ENCODE results near the gene GHR.

Gene GHR

DNA sequence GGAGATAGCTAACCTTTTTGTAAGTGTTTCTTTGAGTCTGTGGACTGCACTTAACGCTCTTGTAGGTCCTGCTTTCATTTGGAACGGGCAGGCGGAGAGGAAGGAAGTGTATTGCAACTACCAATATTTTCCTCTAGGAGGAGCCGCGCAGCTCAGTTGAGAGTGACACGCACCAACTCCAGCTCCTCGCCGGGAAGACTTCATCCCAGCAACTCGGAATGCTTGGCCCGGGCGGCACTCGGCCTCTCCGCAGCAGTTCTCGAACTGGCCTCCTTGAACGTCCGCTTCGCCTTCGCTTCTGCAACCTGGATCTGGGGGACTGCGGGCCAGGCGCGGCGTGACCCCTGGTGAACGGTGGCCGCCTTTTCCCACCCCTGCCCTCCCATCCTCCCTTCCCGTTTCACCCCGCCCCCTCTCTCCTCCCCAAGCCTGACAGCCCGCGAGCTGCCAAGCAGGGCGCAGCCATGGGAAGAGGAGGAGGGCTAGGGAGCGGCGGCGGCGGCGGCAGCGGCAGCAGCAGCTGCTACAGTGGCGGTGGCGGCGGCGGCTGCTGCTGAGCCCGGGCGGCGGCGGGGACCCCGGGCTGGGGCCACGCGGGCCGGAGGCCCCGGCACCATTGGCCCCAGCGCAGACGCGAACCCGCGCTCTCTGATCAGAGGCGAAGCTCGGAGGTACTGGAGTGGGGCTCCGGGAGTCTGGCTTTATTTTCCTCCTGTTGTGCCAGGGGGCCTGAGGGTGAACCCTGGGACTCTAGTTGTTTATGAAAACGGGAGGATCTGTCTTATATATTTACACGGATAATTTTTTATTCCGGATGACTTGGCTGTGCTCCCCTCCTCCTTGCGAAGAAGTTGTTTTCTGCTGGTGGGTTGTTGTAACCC is at the start of gene GHR:
Gene GHR (plus strand): TSS at position 155 of the 881 bp plus-strand sequence. CDS start 142,436 bp downstream, outside the sequence.
- Histone ChIP-seq H3K4me1 (ENCODE audit: insufficient read depth, low read length) (peaks cover 5% of the 10 kb centered on the region; the same call in 1 of the 2 replicates), H3K9ac (ENCODE audit: low read depth, low read length) (peak within 1 kb of the TSS; percentile 61; the same call in 1 of the 2 replicates), H3K9me3 (ENCODE audit: control insufficient read depth, insufficient read depth, low read length) (no peaks in the 10 kb centered on the region), H3K36me3 (ENCODE audit: insufficient read depth, low read length) (no peaks in the 10 kb centered on the region)

- Histone ChIP-seq H3K9me3 (ENCODE audit: control insufficient read depth, insufficient read depth, low read length) (no peaks in the 10 kb centered on the region; the same call in 1 of the 2 replicates), H3K4me1 (ENCODE audit: insufficient read depth, low read length) (no peaks in the 10 kb centered on the region), H3K36me3 (ENCODE audit: insufficient read depth, low read length) (no peaks in the 10 kb centered on the region), H3K9ac (ENCODE audit: low read depth, low read length) (no peak overlapping the region)
Measured at GRCh38 chr5:42374679-42375273, 48.5 kb upstream of the GHR start.

GRCh38 chr5:42377496-42377895 is 45.7 kb upstream of the GHR start:
- Histone ChIP-seq H3K4me1 (ENCODE audit: insufficient read depth, low read length) (no peaks in the 10 kb centered on the region), H3K9me3 (ENCODE audit: control insufficient read depth, insufficient read depth, low read length) (no peaks in the 10 kb centered on the region; the same call in 1 of the 2 replicates), H3K9ac (ENCODE audit: low read depth, low read length) (no peak overlapping the region), H3K36me3 (ENCODE audit: insufficient read depth, low read length) (no peaks in the 10 kb centered on the region)

DNA sequence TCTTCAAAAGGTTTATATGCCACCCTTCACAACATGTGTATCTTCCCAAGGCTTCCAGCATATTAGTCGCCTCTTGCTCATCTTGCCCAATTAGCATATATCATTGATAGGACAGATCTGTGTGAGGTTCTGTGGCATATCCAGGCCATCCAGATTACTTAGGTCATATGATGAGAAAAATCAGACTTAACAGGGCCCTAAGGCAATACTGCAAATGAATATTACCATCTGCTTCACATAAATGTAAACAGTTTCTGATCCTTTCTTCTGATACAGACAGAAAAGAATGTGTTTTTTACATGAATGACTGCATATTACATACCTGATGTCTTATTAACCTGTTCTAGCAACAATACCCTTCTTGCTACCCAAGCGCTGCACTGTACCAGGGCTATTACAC is 41.3 kb upstream of the GHR start:
- H3K4me1 ChIP-seq (ENCODE audit: insufficient read depth, low read length) = no peaks in the 10 kb centered on the region
- H3K9ac ChIP-seq (ENCODE audit: low read depth, low read length) = no peak overlapping the region
- H3K9me3 ChIP-seq (ENCODE audit: control insufficient read depth, insufficient read depth, low read length) = no peaks in the 10 kb centered on the region
- H3K36me3 ChIP-seq (ENCODE audit: insufficient read depth, low read length) = no peaks in the 10 kb centered on the region

DNA sequence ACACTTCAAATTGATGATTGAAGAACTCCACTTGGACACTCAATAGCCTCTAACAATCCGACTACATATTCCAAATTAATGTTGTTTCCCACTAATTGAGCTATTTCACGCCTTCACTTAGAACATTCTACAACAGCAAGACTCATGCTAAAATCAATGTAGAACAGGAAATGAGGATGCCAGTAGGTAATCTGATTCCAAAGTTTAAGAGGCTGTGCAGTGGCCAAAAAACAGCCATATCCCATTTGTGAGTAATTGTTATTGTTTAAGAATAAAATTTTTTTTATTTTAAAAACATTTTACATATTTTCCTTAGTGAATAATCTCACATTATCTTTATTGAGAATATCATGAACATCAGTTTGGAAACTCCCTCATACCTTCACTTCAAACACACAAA is 35.7 kb upstream of the GHR start:
- Histone ChIP-seq H3K9ac (ENCODE audit: low read depth, low read length) (no peak overlapping the region), H3K4me1 (ENCODE audit: insufficient read depth, low read length) (no peaks in the 10 kb centered on the region), H3K9me3 (ENCODE audit: control insufficient read depth, insufficient read depth, low read length) (no peaks in the 10 kb centered on the region), H3K36me3 (ENCODE audit: insufficient read depth, low read length) (no peaks in the 10 kb centered on the region)

- Histone ChIP-seq H3K9ac (ENCODE audit: low read depth, low read length) (no peak overlapping the region), H3K9me3 (ENCODE audit: control insufficient read depth, insufficient read depth, low read length) (no peaks in the 10 kb centered on the region; the same call in 1 of the 2 replicates), H3K4me1 (ENCODE audit: insufficient read depth, low read length) (no peaks in the 10 kb centered on the region), H3K36me3 (ENCODE audit: insufficient read depth, low read length) (no peaks in the 10 kb centered on the region)
Measured at GRCh38 chr5:42390115-42390514, 33.1 kb upstream of the GHR start.

GRCh38 chr5:42392917-42393316 is 30.3 kb upstream of the GHR start:
- no peak overlapping the region for H3K9ac ChIP-seq (ENCODE audit: low read depth, low read length)
- no peaks in the 10 kb centered on the region for H3K4me1 ChIP-seq (ENCODE audit: insufficient read depth, low read length)
- no peaks in the 10 kb centered on the region; the same call in 1 of the 2 replicates for H3K9me3 ChIP-seq (ENCODE audit: control insufficient read depth, insufficient read depth, low read length)
- no peaks in the 10 kb centered on the region for H3K36me3 ChIP-seq (ENCODE audit: insufficient read depth, low read length)

DNA sequence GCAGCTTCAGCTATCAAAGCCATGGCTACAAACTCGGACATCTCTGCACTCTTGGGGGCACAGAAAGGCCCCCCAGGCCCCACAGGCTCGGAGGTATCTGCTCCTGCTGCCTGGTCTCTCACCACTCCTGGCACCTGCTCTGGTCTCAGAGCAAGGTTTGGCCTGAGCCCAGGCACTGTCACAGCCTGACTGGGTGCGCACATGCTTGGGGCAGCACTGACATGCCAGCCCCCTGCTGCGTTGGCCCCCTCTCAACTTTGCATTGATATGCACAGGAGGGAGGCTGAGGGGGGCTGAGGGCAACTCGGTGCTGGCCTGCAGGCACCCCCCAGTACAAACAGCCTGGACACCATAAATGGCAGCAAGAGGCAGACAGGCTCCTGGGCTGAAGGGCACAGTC is 27.1 kb upstream of the GHR start:
- no peaks in the 10 kb centered on the region; the same call in 1 of the 2 replicates for H3K9me3 ChIP-seq (ENCODE audit: control insufficient read depth, insufficient read depth, low read length)
- no peaks in the 10 kb centered on the region for H3K4me1 ChIP-seq (ENCODE audit: insufficient read depth, low read length)
- H3K9ac ChIP-seq (ENCODE audit: low read depth, low read length) = no peak overlapping the region
- H3K36me3 ChIP-seq (ENCODE audit: insufficient read depth, low read length) = no peaks in the 10 kb centered on the region

DNA sequence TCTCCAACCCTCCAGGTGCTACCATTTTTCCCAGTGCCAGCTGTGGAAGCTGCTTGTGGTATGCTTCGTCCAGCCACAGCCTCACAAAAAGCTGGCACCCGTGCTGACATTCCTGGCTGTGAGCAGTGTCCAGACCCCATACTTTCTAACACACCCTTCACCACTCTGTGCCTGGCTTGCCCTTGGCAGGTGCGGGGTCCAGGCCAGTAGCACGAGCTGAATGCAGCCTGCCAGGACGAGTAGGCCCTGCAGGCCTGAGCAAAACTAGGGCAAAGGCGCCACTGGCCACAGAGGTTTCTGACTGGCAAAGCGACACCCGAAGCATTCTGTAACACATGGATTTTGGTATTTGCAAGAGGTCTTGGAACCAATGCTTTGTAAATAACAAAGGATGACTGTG is 26.0 kb upstream of the GHR start:
- no peaks in the 10 kb centered on the region for H3K4me1 ChIP-seq (ENCODE audit: insufficient read depth, low read length)
- H3K9ac ChIP-seq (ENCODE audit: low read depth, low read length) = no peak overlapping the region
- H3K36me3 ChIP-seq (ENCODE audit: insufficient read depth, low read length) = no peaks in the 10 kb centered on the region
- H3K9me3 ChIP-seq (ENCODE audit: control insufficient read depth, insufficient read depth, low read length) = no peaks in the 10 kb centered on the region; the same call in 1 of the 2 replicates

GRCh38 chr5:42399702-42400101 is 23.5 kb upstream of the GHR start:
- no peaks in the 10 kb centered on the region for H3K4me1 ChIP-seq (ENCODE audit: insufficient read depth, low read length)
- H3K9me3 ChIP-seq (ENCODE audit: control insufficient read depth, insufficient read depth, low read length) = no peaks in the 10 kb centered on the region
- H3K9ac ChIP-seq (ENCODE audit: low read depth, low read length) = no peak overlapping the region
- no peaks in the 10 kb centered on the region for H3K36me3 ChIP-seq (ENCODE audit: insufficient read depth, low read length)

- H3K9ac ChIP-seq (ENCODE audit: low read depth, low read length) = no peak overlapping the region
- no peaks in the 10 kb centered on the region for H3K4me1 ChIP-seq (ENCODE audit: insufficient read depth, low read length)
- no peaks in the 10 kb centered on the region for H3K36me3 ChIP-seq (ENCODE audit: insufficient read depth, low read length)
- no peaks in the 10 kb centered on the region for H3K9me3 ChIP-seq (ENCODE audit: control insufficient read depth, insufficient read depth, low read length)
Measured at GRCh38 chr5:42400474-42400873, 22.8 kb upstream of the GHR start.

DNA sequence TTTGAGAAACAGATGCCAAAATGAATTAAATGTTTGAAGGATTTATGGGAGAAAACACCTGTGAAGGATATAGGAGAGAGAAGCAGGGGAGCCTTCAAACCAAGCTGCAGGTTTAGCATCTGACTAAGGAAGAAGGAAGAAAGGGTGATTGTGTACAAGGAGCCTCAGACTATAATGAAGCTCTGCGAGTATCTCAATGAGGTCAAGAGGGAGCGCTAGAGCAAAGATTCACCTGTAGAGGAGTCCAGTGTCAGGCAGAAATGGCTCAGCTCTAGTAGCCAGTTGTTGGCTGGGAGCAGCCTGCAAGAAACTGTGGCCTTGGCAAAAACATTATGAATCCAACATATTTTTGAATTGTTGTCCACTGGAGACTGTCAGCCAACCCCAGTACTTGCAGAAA is 20.0 kb upstream of the GHR start:
- H3K9ac ChIP-seq (ENCODE audit: low read depth, low read length) = no peak overlapping the region
- no peaks in the 10 kb centered on the region for H3K4me1 ChIP-seq (ENCODE audit: insufficient read depth, low read length)
- no peaks in the 10 kb centered on the region for H3K36me3 ChIP-seq (ENCODE audit: insufficient read depth, low read length)
- H3K9me3 ChIP-seq (ENCODE audit: control insufficient read depth, insufficient read depth, low read length) = no peaks in the 10 kb centered on the region

- no peak overlapping the region for H3K9ac ChIP-seq (ENCODE audit: low read depth, low read length)
- no peaks in the 10 kb centered on the region for H3K9me3 ChIP-seq (ENCODE audit: control insufficient read depth, insufficient read depth, low read length)
- H3K4me1 ChIP-seq (ENCODE audit: insufficient read depth, low read length) = no peaks in the 10 kb centered on the region
- H3K36me3 ChIP-seq (ENCODE audit: insufficient read depth, low read length) = no peaks in the 10 kb centered on the region
Measured at GRCh38 chr5:42404366-42404765, 18.9 kb upstream of the GHR start.

DNA sequence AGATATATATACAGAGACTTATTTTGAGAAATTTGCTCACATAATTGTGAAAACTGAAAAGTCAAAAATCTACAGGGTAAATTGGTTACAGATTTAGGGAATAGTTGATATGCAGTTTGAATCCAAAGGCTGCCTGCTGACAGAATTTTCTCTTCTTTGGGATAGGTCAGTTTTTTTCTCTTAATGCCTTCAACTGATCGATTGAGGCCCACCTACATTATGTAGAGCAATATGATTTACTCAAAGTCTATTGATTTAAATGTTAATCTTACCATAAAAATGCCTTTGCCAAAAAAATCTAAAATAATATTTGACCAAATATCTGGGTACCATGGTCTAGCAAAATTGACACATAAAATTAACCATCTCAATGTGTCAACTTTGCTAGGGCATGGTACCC is 3.9 kb upstream of the GHR start:
- Histone ChIP-seq H3K9me3 (ENCODE audit: control insufficient read depth, insufficient read depth, low read length) (no peaks in the 10 kb centered on the region), H3K9ac (ENCODE audit: low read depth, low read length) (no peak overlapping the region), H3K4me1 (ENCODE audit: insufficient read depth, low read length) (peaks cover 5% of the 10 kb centered on the region; the same call in 1 of the 2 replicates), H3K36me3 (ENCODE audit: insufficient read depth, low read length) (no peaks in the 10 kb centered on the region)

Data from ES-I3 (cell line).